Loucy (cell line): Measurements from ENCODE around the gene CENPP.

ENCODE experiments used
- CTCF ChIP-seq: fragments of 200-600 bp; sonication (generic); conservative IDR thresholded peaks from 2 replicates; pipeline ENCODE4 v1.5.1; 2014; ENCODE audit warnings: mild to moderate bottlenecking, antibody characterized with exemption, low read length
- EZH2phosphoT487 ChIP-seq: fragments of 200-600 bp; IDR thresholded peaks from 2 replicates; pipeline ENCODE4 v1.6.1; 2018; ENCODE audit warnings: antibody characterized with exemption, mild to moderate bottlenecking, moderate library complexity, borderline replicate concordance

GRCh38 chr9:92631452-92632343 lies 305.9 kb downstream of the CENPP start:
- no peak for TF ChIP-seq CTCF
- TF ChIP-seq EZH2phosphoT487, result no peak
